Common myeloid progenitor, CD34-positive (primary cell): ENCODE measurements around the gene G6PC3.

Source experiments
- CTCF ChIA-PET: fragments of 350-600 bp; sonication (Branson Sonifier 250); formaldehyde crosslinking; loops from one replicate; lab custom pipeline; 2021; ENCODE audit warnings: antibody characterized with exemption; lab: Charles Lee
- POLR2A ChIA-PET: fragments of 350-600 bp; sonication (Branson Sonifier 250); formaldehyde crosslinking; loops from one replicate; lab custom pipeline; 2021; ENCODE audit warnings: antibody characterized with exemption; lab: Charles Lee
- DNase-seq, 3 donors: peaks; one replicate each; pipeline versions ENCODE4 v3.0.0 to v3.0.0-alpha.2; 2013
- H3K27ac ChIP-seq, 2 experiments: 1 replicate in 1 of 2; 2 replicates in 1 of 2; pipeline ENCODE4 v1.7.0; 2013; ENCODE audit warnings: inconsistent platforms in 2 of 2, low read length in 2 of 2, mild to moderate bottlenecking in 2 of 2, low read depth in 1 of 2, moderate library complexity in 1 of 2; ENCODE audit not compliant: severe bottlenecking in 2 of 2, insufficient read depth in 1 of 2, poor library complexity in 1 of 2
- H3K27me3 ChIP-seq, 5 experiments: replicated peaks in 2 of 5; 1 replicate in 3 of 5; 2 replicates in 2 of 5; pipeline versions ENCODE4 v1.6.1 to v1.7.0; 2013; ENCODE audit warnings: low read length in 4 of 5, mild to moderate bottlenecking in 2 of 5, moderate library complexity in 2 of 5, inconsistent platforms in 1 of 5; ENCODE audit not compliant: insufficient read depth in 5 of 5, control insufficient read depth in 4 of 5
- H3K36me3 ChIP-seq, 4 experiments: 1 replicate in 2 of 4; 2 replicates in 2 of 4; pipeline versions ENCODE4 v1.6.1 to v1.7.0; 2013; ENCODE audit warnings: low read length in 3 of 4, control low read depth in 1 of 4, mild to moderate bottlenecking in 1 of 4; ENCODE audit not compliant: control insufficient read depth in 4 of 4, insufficient read depth in 4 of 4
- H3K4me1 ChIP-seq, 4 experiments: 1 replicate in 3 of 4; 2 replicates in 1 of 4; pipeline versions ENCODE4 v1.6.1 to v1.7.1; 2013; ENCODE audit warnings: low read length in 3 of 4, mild to moderate bottlenecking in 3 of 4, control low read depth in 1 of 4, inconsistent platforms in 1 of 4, moderate library complexity in 1 of 4; ENCODE audit not compliant: control insufficient read depth in 4 of 4, insufficient read depth in 4 of 4; ENCODE audit errors: control extremely low read depth in 1 of 4
- H3K4me3 ChIP-seq, 7 experiments: 1 replicate in 4 of 7; 2 replicates in 3 of 7; pipeline versions ENCODE4 v1.5.1 to v1.7.0; 2013; ENCODE audit warnings: mild to moderate bottlenecking in 7 of 7, low read length in 6 of 7, moderate library complexity in 6 of 7, inconsistent platforms in 2 of 7, low read depth in 2 of 7, control low read depth in 1 of 7; ENCODE audit not compliant: insufficient read depth in 4 of 7, control insufficient read depth in 1 of 7; ENCODE audit errors: extremely low read depth in 1 of 7
- H3K9me3 ChIP-seq, 5 experiments: 1 replicate in 4 of 5; 2 replicates in 1 of 5; pipeline versions ENCODE4 v1.6.1 to v1.7.1; 2013; ENCODE audit warnings: low read length in 4 of 5, mild to moderate bottlenecking in 2 of 5, inconsistent platforms in 1 of 5, low read depth in 1 of 5, moderate library complexity in 1 of 5; ENCODE audit not compliant: control insufficient read depth in 4 of 5, insufficient read depth in 2 of 5; ENCODE audit errors: control extremely low read depth in 1 of 5
- WGBS: methylation state at CpG from one replicate; pipeline ENCODE4 v1.1.5; 2013; ENCODE audit not compliant: insufficient coverage; 5-methylcytosine and 5-hydroxymethylcytosine counted together

G6PC3 gene

DNA sequence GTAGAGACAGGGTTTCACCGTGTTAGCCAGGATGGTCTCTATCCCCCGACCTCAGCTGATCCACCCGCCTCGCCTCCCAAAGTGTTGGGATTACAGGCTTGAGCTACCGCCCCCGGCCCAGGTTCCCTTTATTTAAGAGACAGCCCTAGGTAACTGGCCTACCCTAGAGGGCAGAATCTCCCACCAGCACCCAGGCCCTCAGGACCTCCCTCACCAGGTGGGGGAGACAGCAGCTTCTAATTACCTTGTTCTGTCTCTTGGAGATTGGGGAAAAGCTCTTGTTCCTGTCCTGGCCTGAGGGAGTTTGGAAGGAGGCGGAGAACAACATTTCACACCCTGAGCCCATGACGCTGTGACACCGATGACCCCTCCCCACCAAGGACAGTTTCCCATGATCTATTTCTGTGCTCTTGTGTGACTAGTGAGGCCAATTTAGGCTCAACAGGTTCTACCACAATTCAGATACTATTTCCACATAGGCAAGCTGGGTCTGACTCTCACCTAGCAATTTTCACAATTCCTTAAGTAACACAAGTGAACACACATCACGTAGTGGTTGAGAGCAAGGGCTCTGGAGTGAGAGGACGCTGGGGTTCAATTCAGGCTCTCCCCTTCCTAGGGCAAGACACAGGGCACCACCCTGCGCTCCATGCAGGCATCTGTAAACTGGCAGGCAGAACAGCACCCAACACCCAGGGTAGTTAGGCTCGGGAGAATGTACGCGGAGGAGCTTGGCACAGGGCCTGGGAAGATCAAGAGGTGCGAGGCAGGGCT, 32.5 kb downstream of the G6PC3 start:
- DNase-seq, result no peak
- Histone ChIP-seq H3K27ac (no peak overlapping the region), H3K27me3 (no peaks in the 10 kb centered on the region), H3K9me3 (no peaks in the 10 kb centered on the region), H3K4me1 (peaks cover 0 to 30% (median 9%) of the 10 kb centered on the region in 4 experiments), H3K4me3 (no peak overlapping the region), H3K36me3 (peaks cover 0 to 14% (median 7%) of the 10 kb centered on the region in 4 experiments)
- CTCF ChIA-PET, result interaction anchor here (3.4 to 10.3 kb wide), 3 partner anchors 12 to 19 kb away, joined by 13 to 85 read pairs (median 16); no protein-coding TSS in a partner anchor
- POLR2A ChIA-PET, result no interaction called here
- WGBS, result 98% methylated on average over 15 of the region's 16 CpGs

- Histone ChIP-seq H3K9me3 (no peaks in the 10 kb centered on the region), H3K4me1 (peaks cover 0 to 42% (median 22%) of the 10 kb centered on the region in 4 experiments), H3K27ac (no peak overlapping the region), H3K27me3 (no peaks in the 10 kb centered on the region), H3K36me3 (peaks cover 0 to 20% (median 10%) of the 10 kb centered on the region in 4 experiments), H3K4me3 (no peak overlapping the region)
- CTCF ChIA-PET, result interaction anchor here (1.1 to 10.3 kb wide), 3 partner anchors 10 to 64 kb away, joined by 3 to 85 read pairs (median 4); partner anchors contain the start of gene HDAC5
- no peak for DNase-seq
- 94% methylated on average over 2 of the region's 3 CpGs for WGBS
- POLR2A ChIA-PET, result no interaction called here
Measured at GRCh38 chr17:44105483-44105882, 34.9 kb downstream of the G6PC3 start.

- ChIA-PET CTCF (interaction anchor here (0.6 to 10.3 kb wide), 4 partner anchors 9 to 63 kb away, joined by 3 to 85 read pairs (median 4); no protein-coding TSS in a partner anchor), POLR2A (no interaction called here)
- 37% methylated on average over 3 of the region's 3 CpGs for WGBS
- H3K27me3 ChIP-seq, result no peaks in the 10 kb centered on the region
- no peak overlapping the region for H3K27ac ChIP-seq
- H3K4me3 ChIP-seq, result no peak overlapping the region
- DNase-seq, result no peak
- H3K9me3 ChIP-seq, result no peaks in the 10 kb centered on the region
- H3K4me1 ChIP-seq, result peaks cover 0 to 47% (median 27%) of the 10 kb centered on the region in 4 experiments
- H3K36me3 ChIP-seq, result peaks cover 0 to 23% (median 10%) of the 10 kb centered on the region in 4 experiments
Measured at GRCh38 chr17:44105941-44106340, 35.4 kb downstream of the G6PC3 start.

- ChIA-PET POLR2A (no interaction called here), CTCF (interaction anchor here (1.0 to 10.3 kb wide), 5 partner anchors 8 to 25 kb away, joined by 3 to 85 read pairs (median 4); no protein-coding TSS in a partner anchor)
Measured at GRCh38 chr17:44106801-44107200, 36.3 kb downstream of the G6PC3 start.

DNA sequence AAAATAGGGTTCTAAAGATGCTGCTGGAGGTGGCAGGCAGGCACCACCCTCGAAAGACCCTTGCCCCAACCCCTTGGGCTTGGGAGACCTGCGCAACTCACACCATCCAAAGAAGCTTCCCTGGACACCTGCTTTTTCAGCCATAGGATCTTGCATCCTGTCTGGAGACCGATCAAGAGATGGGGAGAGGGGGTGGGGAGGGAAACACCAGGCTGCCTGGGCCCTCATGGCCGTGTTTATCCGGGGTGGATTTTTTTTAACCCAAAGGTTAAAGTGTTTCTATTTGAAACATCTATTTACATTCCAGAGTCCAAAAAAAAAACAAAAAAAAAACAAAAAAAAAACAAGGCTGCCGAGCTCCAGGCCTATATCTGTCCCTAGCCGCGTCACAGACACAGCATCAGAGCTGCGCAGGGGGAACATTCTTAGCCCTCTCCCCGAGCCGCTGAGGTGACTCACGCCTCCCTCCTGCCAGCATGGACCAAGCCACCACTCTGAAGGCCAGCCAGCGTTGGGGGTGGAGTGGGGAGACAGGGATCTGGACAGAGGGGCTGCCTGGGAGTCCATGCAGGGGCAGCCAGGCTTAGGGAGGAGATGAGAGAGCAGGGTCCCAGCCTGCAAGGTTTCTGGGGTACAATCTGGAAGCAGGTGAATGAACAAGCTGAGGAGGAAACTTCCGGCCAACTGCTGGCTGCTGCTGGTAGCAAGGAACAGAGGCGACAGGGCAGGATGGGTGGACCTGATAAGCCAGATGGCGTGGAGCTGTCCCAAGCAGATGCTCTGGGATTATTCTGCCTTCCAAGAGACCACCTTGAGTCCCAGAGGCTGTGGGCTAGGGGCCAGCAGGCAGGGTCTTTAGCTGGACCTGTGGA, 38.1 kb downstream of the G6PC3 start:
- ChIA-PET POLR2A (no interaction called here), CTCF (interaction anchor here (0.9 to 10.3 kb wide), 6 partner anchors 7 to 60 kb away, joined by 3 to 85 read pairs (median 4); no protein-coding TSS in a partner anchor)
- no peaks in the 10 kb centered on the region for H3K9me3 ChIP-seq
- WGBS, result 96% methylated on average over 9 of the region's 16 CpGs
- no peak overlapping the region for H3K27ac ChIP-seq
- peaks cover 0 to 18% (median 6%) of the 10 kb centered on the region in 4 experiments for H3K36me3 ChIP-seq
- no peak overlapping the region for H3K4me3 ChIP-seq
- H3K27me3 ChIP-seq, result no peaks in the 10 kb centered on the region
- peaks cover 4 to 74% (median 52%) of the 10 kb centered on the region in 4 experiments for H3K4me1 ChIP-seq
- DNase-seq, result no peak

More at GRCh38 chr17:44106801-44107200, 36.3 kb downstream of the G6PC3 start:
- H3K9me3 ChIP-seq, result no peaks in the 10 kb centered on the region
- peaks cover 0 to 23% (median 8%) of the 10 kb centered on the region in 4 experiments for H3K36me3 ChIP-seq
- no peak for DNase-seq
- no peak overlapping the region for H3K4me3 ChIP-seq
- 100% methylated on average over 3 of the region's 4 CpGs for WGBS
- H3K27me3 ChIP-seq, result no peaks in the 10 kb centered on the region
- H3K4me1 ChIP-seq, result peaks cover 2 to 55% (median 35%) of the 10 kb centered on the region in 4 experiments
- H3K27ac ChIP-seq, result no peak overlapping the region

DNA sequence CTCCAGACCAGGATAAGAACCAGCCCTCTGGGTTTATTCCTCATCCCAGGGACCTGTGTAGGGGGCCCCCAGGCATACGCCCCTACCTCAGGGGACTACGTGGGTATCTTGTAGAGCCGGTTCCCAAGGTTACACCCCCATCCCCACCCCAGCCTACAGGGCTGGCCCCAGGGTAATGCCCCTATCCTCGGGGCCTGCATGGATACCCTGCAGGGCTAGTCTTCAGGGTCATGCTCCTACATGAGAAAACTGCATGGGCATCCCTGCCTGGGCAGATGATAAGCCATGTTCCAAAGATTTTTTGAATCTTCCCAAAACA, 38.7 kb downstream of the G6PC3 start:
- Histone ChIP-seq H3K36me3 (peaks cover 0 to 21% (median 5%) of the 10 kb centered on the region in 4 experiments), H3K4me3 (no peak overlapping the region), H3K9me3 (no peaks in the 10 kb centered on the region), H3K27ac (no peak overlapping the region), H3K4me1 (peaks cover 4 to 80% (median 54%) of the 10 kb centered on the region in 4 experiments), H3K27me3 (no peaks in the 10 kb centered on the region)
- POLR2A ChIA-PET, result no interaction called here
- WGBS, result 95% methylated on average over 3 of the region's 4 CpGs
- no peak for DNase-seq
- CTCF ChIA-PET, result interaction anchor here (0.6 to 2.1 kb wide), 6 partner anchors 9 to 59 kb away, joined by 3 to 6 read pairs (median 4); no protein-coding TSS in a partner anchor
